Chondrocyte (in vitro differentiated cells): ENCODE results near the gene MAD1L1. TPM values are rescaled to one million over a fixed set of nuclear protein-coding genes. Genes with fewer than 3 reads are reported as not detected.

ENCODE experiments used
- DNase-seq: peaks from one replicate; pipeline ENCODE4 v3.0.0; 2021; ENCODE audit warnings: mixed read lengths, low spot score
- H3K27ac Mint-ChIP-seq: one replicate; pipeline ENCODE4 v1.8.0; 2021; ENCODE audit warnings: mild to moderate bottlenecking, moderate library complexity, mixed read lengths; ENCODE audit not compliant: unreplicated experiment
- H3K27me3 Mint-ChIP-seq: 2 replicates; pipeline ENCODE4 v1.8.0; 2021; ENCODE audit warnings: low read depth, mixed read lengths
- H3K36me3 Mint-ChIP-seq: 2 replicates; pipeline ENCODE4 v1.8.0; 2021; ENCODE audit warnings: low read depth, mixed read lengths
- H3K4me1 Mint-ChIP-seq: 2 replicates; pipeline ENCODE4 v1.8.0; 2021; ENCODE audit warnings: low read depth, mild to moderate bottlenecking, mixed read lengths
- H3K4me3 Mint-ChIP-seq: one replicate; pipeline ENCODE4 v1.8.0; 2021; ENCODE audit warnings: mild to moderate bottlenecking, moderate library complexity, mixed read lengths; ENCODE audit not compliant: unreplicated experiment
- H3K9me3 Mint-ChIP-seq: 2 replicates; pipeline ENCODE4 v1.8.0; 2021; ENCODE audit warnings: low read depth, mixed read lengths
- total RNA-seq: library from RNA; stranded (reverse); gene quantifications from 3 replicates; pipeline ENCODE4 v1.2.1, GENCODE V29; 2021
- TF ChIP-seq, protein P1 (sequence below): fragments of 200-600 bp; sonication (generic); IDR thresholded peaks from 2 replicates; pipeline ENCODE4 v1.5.0; 2021; ENCODE audit warnings: antibody characterized with exemption, mild to moderate bottlenecking, moderate library complexity

MAD1L1 gene
- total RNA-seq, 1 donor from 2014 or later: 22.7 TPM

DNA sequence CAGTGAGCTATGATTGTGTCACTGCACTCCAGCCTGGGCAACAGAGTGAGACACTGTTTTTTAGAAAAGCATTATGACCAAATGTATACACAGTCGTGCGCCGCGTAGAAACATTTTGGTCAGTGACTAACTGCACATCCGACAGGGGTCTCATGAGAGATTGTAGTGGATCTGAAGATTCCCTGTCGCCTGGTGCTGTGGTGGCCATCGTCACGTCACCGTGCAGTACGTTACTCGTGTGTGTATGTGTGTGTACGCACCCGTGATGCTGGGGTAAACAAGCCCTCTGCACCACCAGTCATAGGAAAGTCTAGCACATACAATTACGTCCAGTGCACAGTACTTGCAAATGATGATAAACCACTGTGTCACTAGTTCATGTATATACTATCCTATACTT lies 453.3 kb downstream of the MAD1L1 start:
- no peak overlapping the region for H3K27ac Mint-ChIP-seq
- peaks cover 26% of the 10 kb centered on the region for H3K27me3 Mint-ChIP-seq
- H3K4me1 Mint-ChIP-seq: no peaks in the 10 kb centered on the region
- H3K4me3 Mint-ChIP-seq: no peak overlapping the region
- TF ChIP-seq, protein P1, sequence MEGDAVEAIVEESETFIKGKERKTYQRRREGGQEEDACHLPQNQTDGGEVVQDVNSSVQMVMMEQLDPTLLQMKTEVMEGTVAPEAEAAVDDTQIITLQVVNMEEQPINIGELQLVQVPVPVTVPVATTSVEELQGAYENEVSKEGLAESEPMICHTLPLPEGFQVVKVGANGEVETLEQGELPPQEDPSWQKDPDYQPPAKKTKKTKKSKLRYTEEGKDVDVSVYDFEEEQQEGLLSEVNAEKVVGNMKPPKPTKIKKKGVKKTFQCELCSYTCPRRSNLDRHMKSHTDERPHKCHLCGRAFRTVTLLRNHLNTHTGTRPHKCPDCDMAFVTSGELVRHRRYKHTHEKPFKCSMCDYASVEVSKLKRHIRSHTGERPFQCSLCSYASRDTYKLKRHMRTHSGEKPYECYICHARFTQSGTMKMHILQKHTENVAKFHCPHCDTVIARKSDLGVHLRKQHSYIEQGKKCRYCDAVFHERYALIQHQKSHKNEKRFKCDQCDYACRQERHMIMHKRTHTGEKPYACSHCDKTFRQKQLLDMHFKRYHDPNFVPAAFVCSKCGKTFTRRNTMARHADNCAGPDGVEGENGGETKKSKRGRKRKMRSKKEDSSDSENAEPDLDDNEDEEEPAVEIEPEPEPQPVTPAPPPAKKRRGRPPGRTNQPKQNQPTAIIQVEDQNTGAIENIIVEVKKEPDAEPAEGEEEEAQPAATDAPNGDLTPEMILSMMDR: no peak
- no peak for DNase-seq
- H3K36me3 Mint-ChIP-seq: peaks cover 10% of the 10 kb centered on the region
- peaks cover 22% of the 10 kb centered on the region for H3K9me3 Mint-ChIP-seq

GRCh38 chr7:1777122-1777521 lies 455.6 kb downstream of the MAD1L1 start:
- no peak for DNase-seq

GRCh38 chr7:1775389-1775788 lies 457.4 kb downstream of the MAD1L1 start:
- Mint-ChIP-seq H3K36me3 (peaks cover 10% of the 10 kb centered on the region), H3K4me1 (no peaks in the 10 kb centered on the region), H3K9me3 (peaks cover 24% of the 10 kb centered on the region), H3K4me3 (no peak overlapping the region), H3K27ac (no peak overlapping the region), H3K27me3 (peaks cover 22% of the 10 kb centered on the region)
- no peak for DNase-seq
- TF ChIP-seq, protein P1: no peak

More at GRCh38 chr7:1777122-1777521, 455.6 kb downstream of the MAD1L1 start:
- Mint-ChIP-seq H3K36me3 (peaks cover 10% of the 10 kb centered on the region), H3K27ac (no peak overlapping the region), H3K4me1 (no peaks in the 10 kb centered on the region), H3K9me3 (peaks cover 24% of the 10 kb centered on the region), H3K4me3 (no peak overlapping the region), H3K27me3 (peaks cover 21% of the 10 kb centered on the region)
- TF ChIP-seq, protein P1: no peak

GRCh38 chr7:1770331-1770730 lies 462.4 kb downstream of the MAD1L1 start:
- no peaks in the 10 kb centered on the region for H3K4me1 Mint-ChIP-seq
- TF ChIP-seq, protein P1: no peak
- H3K36me3 Mint-ChIP-seq: no peaks in the 10 kb centered on the region
- H3K9me3 Mint-ChIP-seq: peaks cover 5% of the 10 kb centered on the region
- no peak overlapping the region for H3K27ac Mint-ChIP-seq
- H3K4me3 Mint-ChIP-seq: no peak overlapping the region
- peaks cover 11% of the 10 kb centered on the region for H3K27me3 Mint-ChIP-seq
- DNase-seq: no peak

DNA sequence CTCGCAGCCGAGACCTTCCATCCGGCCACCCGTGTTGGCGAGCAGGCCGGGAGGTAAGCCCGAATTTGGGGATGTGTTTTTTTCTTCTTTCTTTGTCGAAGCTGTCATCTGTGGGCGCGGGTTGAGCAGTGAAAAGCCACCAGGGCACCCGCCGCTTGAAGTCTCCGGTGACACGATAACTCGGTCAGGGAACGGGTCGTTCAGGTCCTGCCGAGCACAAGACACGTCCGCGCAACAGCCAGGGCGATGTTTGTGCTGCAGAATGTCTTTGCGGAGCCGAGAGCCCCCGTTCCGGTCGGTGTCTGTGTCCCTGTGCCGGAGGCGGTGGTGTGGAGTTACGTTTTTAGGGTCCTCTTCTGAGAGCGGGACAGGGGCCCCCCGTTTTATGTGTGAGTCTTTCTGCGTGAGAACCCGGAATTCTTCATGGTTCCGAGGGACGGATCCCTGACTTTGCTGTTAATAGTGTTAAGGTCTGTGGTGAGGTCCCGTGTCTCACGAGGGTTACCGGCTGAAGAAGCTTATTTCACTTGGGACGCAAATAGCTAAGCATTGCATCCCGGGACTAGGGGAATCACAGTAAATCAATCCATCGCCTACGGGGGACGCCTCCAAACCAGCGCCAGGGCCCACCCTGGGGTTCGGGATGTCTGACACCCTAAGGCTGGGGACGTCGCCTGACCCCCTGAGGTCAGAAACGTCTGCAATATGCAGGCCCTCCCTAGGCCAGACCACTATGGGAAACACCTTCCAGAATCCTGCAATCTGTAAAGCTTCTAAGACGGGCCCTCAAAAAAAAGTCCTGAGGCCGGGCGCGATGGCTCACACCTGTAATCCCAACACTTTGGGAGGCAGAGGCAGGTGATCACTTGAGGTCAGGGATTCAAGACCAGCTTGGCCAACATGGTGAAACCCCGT lies 463.2 kb downstream of the MAD1L1 start:
- TF ChIP-seq, protein P1: no peak
- Mint-ChIP-seq H3K4me1 (no peaks in the 10 kb centered on the region), H3K36me3 (no peaks in the 10 kb centered on the region), H3K27me3 (peaks cover 10% of the 10 kb centered on the region), H3K27ac (no peak overlapping the region), H3K4me3 (no peak overlapping the region), H3K9me3 (peaks cover 3% of the 10 kb centered on the region)
- DNase-seq: no peak
